ENCODE results near the gene OIT3. TPM values are rescaled to one million over a fixed set of nuclear protein-coding genes. Genes with fewer than 3 reads are reported as not detected.

OIT3 gene
- total and polyA plus RNA-seq, 2 experiments from 2014 or later, result not detected

DNA sequence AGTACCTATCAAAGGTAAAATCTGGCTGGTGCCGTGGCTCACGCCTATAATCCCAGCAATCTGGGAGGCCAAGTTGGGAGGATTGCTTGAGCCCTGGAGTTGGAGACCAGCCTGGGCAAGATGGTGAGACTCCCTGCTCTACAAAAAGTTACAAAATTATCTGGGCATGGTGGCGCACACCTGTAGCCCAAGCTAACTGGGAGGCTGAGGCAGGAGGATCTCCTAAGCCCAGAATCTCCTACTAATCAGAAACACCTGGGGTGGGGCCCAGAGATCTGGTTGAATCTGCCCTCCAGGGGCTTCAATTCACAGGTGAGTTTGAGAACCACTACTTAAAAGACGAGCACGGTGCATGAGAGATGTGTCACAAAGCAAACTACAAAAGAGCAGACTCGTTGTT lies 58.6 kb downstream of the OIT3 start:
- Histone ChIP-seq H4K20me1 (ENCODE audit: insufficient read depth) (no peaks in the 10 kb centered on the region), H3K4me3 (no peak overlapping the region), H3K4me1 (ENCODE audit: insufficient read depth) (no peaks in the 10 kb centered on the region), H3K4me2 (ENCODE audit: unreplicated experiment) (no peak overlapping the region), H3K9me3 (ENCODE audit: low read depth) (no peaks in the 10 kb centered on the region), H3K27me3 (replicated peaks; ENCODE audit: insufficient read depth) (peaks cover 17% of the 10 kb centered on the region), H2AFZ (no peak overlapping the region), H3K79me2 (ENCODE audit: insufficient read depth) (no peaks in the 10 kb centered on the region), H3K36me3 (ENCODE audit: low read depth) (no peaks in the 10 kb centered on the region), H3K9ac (no peak overlapping the region), H3K9me2 (ENCODE audit: insufficient read depth) (no peaks in the 10 kb centered on the region), H3F3A (ENCODE audit: insufficient read depth) (no peaks in the 10 kb centered on the region), H3K27ac (no peak overlapping the region)
- WGBS, 2 experiments (ENCODE audit: low coverage in 1 of 2, low lambda C conversion rate in 2 of 2, missing lambda C conversion rate in 2 of 2), result 66 to 71% methylated on average over 6 of the region's 6 CpGs
- in situ Hi-C loops (cut with MboI), result no loop called here
- no peak for TF ChIP-seq EZH2phosphoT487 (IDR thresholded peaks at IDR 0.05; ENCODE audit: insufficient read depth, low read depth)
- no peak for TF ChIP-seq EZH2 (IDR thresholded peaks at IDR 0.05; ENCODE audit: insufficient read depth, poor library complexity, severe bottlenecking)
- DNase-seq, result no peak

DNA sequence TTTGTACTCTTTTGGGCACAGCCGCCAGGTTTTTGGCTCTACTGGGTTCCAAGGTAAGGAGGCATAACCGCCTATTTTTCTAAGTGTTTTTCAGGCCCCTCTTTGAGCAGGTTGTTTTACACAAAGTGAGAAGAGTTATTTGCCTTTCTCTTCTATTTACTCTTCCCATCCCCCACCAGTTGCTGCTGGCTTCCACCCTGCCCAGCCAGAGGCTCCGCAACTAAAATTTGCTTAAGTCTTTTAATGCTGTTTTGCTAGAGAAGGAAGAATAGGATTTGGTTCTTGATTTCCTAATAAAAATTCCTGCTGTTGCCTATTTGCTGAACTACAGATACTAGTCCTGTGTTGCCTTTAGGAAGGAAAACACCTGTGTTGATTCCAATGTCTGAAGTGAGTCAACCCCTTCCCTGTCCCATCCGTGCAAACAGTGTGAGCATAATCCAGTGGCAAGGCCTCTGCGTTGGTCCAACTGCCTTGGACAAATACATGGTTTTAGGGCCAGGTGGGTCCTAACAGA lies 59.2 kb downstream of the OIT3 start:
- Histone ChIP-seq H2AFZ (no peak overlapping the region), H3K9me3 (ENCODE audit: low read depth) (no peaks in the 10 kb centered on the region), H3K27me3 (replicated peaks; ENCODE audit: insufficient read depth) (peaks cover 17% of the 10 kb centered on the region), H3K9ac (no peak overlapping the region), H3K79me2 (ENCODE audit: insufficient read depth) (no peaks in the 10 kb centered on the region), H3K4me1 (ENCODE audit: insufficient read depth) (no peaks in the 10 kb centered on the region), H4K20me1 (ENCODE audit: insufficient read depth) (no peaks in the 10 kb centered on the region), H3K27ac (no peak overlapping the region), H3K4me3 (no peak overlapping the region), H3K36me3 (ENCODE audit: low read depth) (no peaks in the 10 kb centered on the region), H3K4me2 (ENCODE audit: unreplicated experiment) (no peak overlapping the region), H3F3A (ENCODE audit: insufficient read depth) (no peaks in the 10 kb centered on the region), H3K9me2 (ENCODE audit: insufficient read depth) (no peaks in the 10 kb centered on the region)
- WGBS, 2 experiments (ENCODE audit: low coverage in 1 of 2, low lambda C conversion rate in 2 of 2, missing lambda C conversion rate in 2 of 2), result 47 to 56% methylated on average over 5 of the region's 5 CpGs
- TF ChIP-seq EZH2 (IDR thresholded peaks at IDR 0.05; ENCODE audit: insufficient read depth, poor library complexity, severe bottlenecking), result no peak
- in situ Hi-C loops (cut with MboI), result no loop called here
- DNase-seq, result no peak

GRCh38 chr10:72953687-72954086 lies 60.1 kb downstream of the OIT3 start:
- TF ChIP-seq EZH2 (IDR thresholded peaks at IDR 0.05; ENCODE audit: insufficient read depth, poor library complexity, severe bottlenecking) (no peak), EZH2phosphoT487 (IDR thresholded peaks at IDR 0.05; ENCODE audit: insufficient read depth, low read depth) (no peak)
- H3K4me1 ChIP-seq (ENCODE audit: insufficient read depth), result no peaks in the 10 kb centered on the region
- no peak overlapping the region for H2AFZ ChIP-seq
- no peaks in the 10 kb centered on the region for H3K9me2 ChIP-seq (ENCODE audit: insufficient read depth)
- no peaks in the 10 kb centered on the region for H3K79me2 ChIP-seq (ENCODE audit: insufficient read depth)
- H3K4me2 ChIP-seq (ENCODE audit: unreplicated experiment), result no peak overlapping the region
- in situ Hi-C loops (cut with MboI), result no loop called here
- 29 to 35% methylated on average over 8 of the region's 8 CpGs for WGBS, 2 experiments (ENCODE audit: low coverage in 1 of 2, low lambda C conversion rate in 2 of 2, missing lambda C conversion rate in 2 of 2)
- H3K36me3 ChIP-seq (ENCODE audit: low read depth), result no peaks in the 10 kb centered on the region
- H3K27ac ChIP-seq, result no peak overlapping the region
- no peak overlapping the region for H3K4me3 ChIP-seq
- H3F3A ChIP-seq (ENCODE audit: insufficient read depth), result no peaks in the 10 kb centered on the region
- no peak for DNase-seq
- H3K9me3 ChIP-seq (ENCODE audit: low read depth), result no peaks in the 10 kb centered on the region
- no peaks in the 10 kb centered on the region for H4K20me1 ChIP-seq (ENCODE audit: insufficient read depth)
- H3K9ac ChIP-seq, result no peak overlapping the region
- peaks cover 17% of the 10 kb centered on the region for H3K27me3 ChIP-seq (replicated peaks; ENCODE audit: insufficient read depth)

- 63 to 75% methylated on average over 8 of the region's 8 CpGs for WGBS, 2 experiments (ENCODE audit: low coverage in 1 of 2, low lambda C conversion rate in 2 of 2, missing lambda C conversion rate in 2 of 2)
- Histone ChIP-seq H3K36me3 (ENCODE audit: low read depth) (no peaks in the 10 kb centered on the region), H3F3A (ENCODE audit: insufficient read depth) (no peaks in the 10 kb centered on the region), H4K20me1 (ENCODE audit: insufficient read depth) (no peaks in the 10 kb centered on the region), H3K27ac (no peak overlapping the region), H3K79me2 (ENCODE audit: insufficient read depth) (no peaks in the 10 kb centered on the region), H2AFZ (no peak overlapping the region), H3K4me2 (ENCODE audit: unreplicated experiment) (no peak overlapping the region), H3K9me2 (ENCODE audit: insufficient read depth) (no peaks in the 10 kb centered on the region), H3K4me1 (ENCODE audit: insufficient read depth) (no peaks in the 10 kb centered on the region), H3K4me3 (no peak overlapping the region), H3K9me3 (ENCODE audit: low read depth) (no peaks in the 10 kb centered on the region), H3K9ac (no peak overlapping the region), H3K27me3 (replicated peaks; ENCODE audit: insufficient read depth) (peaks cover 13% of the 10 kb centered on the region)
- no peak for DNase-seq
- TF ChIP-seq EZH2phosphoT487 (IDR thresholded peaks at IDR 0.05; ENCODE audit: insufficient read depth, low read depth), result no peak
- in situ Hi-C loops (cut with MboI), result no loop called here
These were observed 60.7 kb downstream of the OIT3 start for GRCh38 chr10:72954230-72954595.
